Neural progenitor cell (in vitro differentiated cells): ENCODE data around the gene MMEL1.

Source experiments
- EZH2phosphoT487 ChIP-seq: fragments of 200-600 bp; sonication (generic); IDR thresholded peaks from 2 replicates; pipeline ENCODE4 v1.6.1; 2017; ENCODE audit warnings: antibody characterized with exemption
- TF ChIP-seq, protein P1 (sequence below): fragments of 200-600 bp; sonication (generic); IDR thresholded peaks from 2 replicates; pipeline ENCODE4 v1.5.1; 2017; ENCODE audit warnings: antibody characterized with exemption, mild to moderate bottlenecking

- TF ChIP-seq, protein P1, sequence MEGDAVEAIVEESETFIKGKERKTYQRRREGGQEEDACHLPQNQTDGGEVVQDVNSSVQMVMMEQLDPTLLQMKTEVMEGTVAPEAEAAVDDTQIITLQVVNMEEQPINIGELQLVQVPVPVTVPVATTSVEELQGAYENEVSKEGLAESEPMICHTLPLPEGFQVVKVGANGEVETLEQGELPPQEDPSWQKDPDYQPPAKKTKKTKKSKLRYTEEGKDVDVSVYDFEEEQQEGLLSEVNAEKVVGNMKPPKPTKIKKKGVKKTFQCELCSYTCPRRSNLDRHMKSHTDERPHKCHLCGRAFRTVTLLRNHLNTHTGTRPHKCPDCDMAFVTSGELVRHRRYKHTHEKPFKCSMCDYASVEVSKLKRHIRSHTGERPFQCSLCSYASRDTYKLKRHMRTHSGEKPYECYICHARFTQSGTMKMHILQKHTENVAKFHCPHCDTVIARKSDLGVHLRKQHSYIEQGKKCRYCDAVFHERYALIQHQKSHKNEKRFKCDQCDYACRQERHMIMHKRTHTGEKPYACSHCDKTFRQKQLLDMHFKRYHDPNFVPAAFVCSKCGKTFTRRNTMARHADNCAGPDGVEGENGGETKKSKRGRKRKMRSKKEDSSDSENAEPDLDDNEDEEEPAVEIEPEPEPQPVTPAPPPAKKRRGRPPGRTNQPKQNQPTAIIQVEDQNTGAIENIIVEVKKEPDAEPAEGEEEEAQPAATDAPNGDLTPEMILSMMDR = no peak
- TF ChIP-seq EZH2phosphoT487 = no peak
Observed at GRCh38 chr1:2609319-2610035, 23.3 kb downstream of the MMEL1 start.
